ENCODE measurements around the gene RNF8.
"Not testable (repeated sequence)": the region's sequence is repeated elsewhere in the genome, so short reads cannot be mapped to it uniquely, and the experiment has no call there.

RNF8 gene

GRCh38 chr6:37443216-37443542 is 89.4 kb downstream of the RNF8 start:
- DNase-seq = not testable (repeated sequence)

Measured in hypothalamus (tissue), 51 donors.